Measurements from ENCODE around the gene TRIP10. TPM values are rescaled to one million over a fixed set of nuclear protein-coding genes. Genes with fewer than 3 reads are reported as not detected.
"Not testable (repeated sequence)": the region's sequence is repeated elsewhere in the genome, so short reads cannot be mapped to it uniquely, and the experiment has no call there.

The TRIP10 gene
- total RNA-seq, 1 donor from 2014 or later = 131 TPM

DNA sequence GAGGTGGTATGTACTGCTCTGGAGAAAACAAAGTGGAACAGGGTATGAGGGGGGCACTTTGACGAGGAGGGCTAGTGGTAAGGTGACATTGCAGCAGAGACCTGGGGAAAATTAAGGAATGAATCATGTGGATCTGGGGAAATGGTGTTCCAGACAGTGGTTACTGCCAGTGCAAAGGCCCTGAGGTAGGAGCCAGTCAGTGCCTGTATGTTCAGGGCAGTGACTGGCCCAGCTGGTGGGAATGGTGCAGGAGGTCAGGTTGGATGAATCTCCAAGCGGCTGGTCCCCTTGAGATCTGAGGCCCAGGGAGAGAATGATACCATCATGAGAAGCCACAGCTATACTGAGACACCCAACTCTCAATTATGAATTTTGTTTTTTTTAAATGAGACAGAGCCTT lies 38.0 kb downstream of the TRIP10 start:
- intact Hi-C loops (cut with DNase I) = no loop called here
- ATAC-seq = no peak

DNA sequence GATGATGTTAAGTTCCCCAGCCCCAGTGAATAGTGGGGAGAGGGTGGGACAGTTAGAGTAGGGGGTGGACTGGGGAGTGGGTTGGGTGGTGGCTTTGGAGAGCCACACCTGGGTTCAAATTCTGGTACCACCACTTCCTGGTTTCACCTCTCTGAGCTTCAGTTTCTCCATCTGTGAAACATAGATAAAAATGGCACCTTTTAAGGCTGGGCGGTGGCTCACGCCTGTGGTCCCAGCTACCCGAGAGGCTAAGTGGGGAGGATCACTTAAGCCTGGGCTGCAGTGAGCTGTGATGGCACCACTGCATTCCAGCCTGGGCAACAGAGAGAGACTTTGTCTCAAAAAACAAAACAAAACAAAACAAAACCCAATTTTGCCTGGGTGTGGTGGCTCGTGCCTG lies 38.9 kb downstream of the TRIP10 start:
- no peak for DNase-seq (ENCODE audit: low spot score)
- no peak for ATAC-seq
- intact Hi-C loops (cut with DNase I) = no loop called here

More for the DNA sequence above, 38.0 kb downstream of the TRIP10 start:
- DNase-seq (ENCODE audit: low spot score) = no peak

DNA sequence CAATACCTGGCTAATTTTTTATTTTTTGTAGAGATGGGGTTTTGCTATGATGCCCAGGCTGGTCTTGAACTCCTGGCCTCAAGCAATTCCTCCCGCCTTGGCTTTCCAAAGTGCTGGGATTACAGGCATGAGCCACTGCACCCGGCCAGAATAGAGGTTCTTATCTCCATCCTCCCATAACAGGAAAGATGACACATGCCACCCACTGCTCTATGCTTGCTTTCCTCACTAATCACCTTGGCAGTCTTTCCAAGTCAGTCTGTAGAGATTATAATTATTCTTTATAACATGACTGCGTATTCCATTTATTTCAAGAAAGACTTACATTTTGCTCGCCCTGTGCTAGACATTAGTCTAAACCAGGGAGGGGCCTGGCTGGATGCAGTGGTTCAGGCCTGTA lies 39.7 kb downstream of the TRIP10 start:
- DNase-seq (ENCODE audit: low spot score) = no peak
- intact Hi-C loops (cut with DNase I) = no loop called here
- no peak for ATAC-seq

DNA sequence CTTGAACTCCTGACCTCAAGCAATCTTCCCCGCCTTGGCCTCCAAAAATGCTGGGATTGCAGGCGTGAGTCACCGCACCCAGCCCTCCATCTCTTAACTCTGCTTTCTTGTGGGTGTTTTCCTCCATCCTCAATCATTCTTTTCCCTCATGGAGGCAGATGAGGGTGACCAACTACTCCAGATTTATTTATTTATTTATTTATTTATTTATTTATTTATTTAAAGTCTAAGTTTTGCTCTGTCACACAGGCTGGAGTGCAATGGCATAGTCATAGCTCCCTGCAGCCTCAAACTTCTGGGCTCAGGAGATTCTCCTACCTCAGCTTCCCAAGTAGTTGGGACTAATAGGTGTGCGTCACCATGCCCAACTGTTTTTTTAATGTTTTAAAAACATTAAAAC lies 47.9 kb downstream of the TRIP10 start:
- intact Hi-C loops (cut with DNase I) = no loop called here
- no peak for ATAC-seq
- DNase-seq (ENCODE audit: low spot score) = no peak

DNA sequence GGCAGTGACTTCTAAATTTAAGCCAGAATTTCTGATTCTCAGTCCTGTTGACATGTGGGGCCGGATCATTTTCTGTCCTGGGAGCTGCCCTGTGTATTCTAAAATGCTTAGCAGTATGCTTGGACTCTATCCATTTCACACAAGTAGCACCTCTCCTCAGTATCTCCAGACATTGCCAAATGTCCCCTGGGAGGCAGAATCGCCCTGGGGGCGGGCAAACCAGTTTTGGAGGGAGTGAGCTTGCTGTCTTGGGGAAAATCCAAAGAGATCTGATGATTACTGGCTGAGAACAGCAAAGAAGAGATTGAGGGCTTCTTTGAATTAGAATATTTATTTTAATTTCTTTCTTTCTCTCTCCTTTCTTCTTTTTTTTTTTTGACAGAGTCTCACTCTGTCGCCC lies 49.4 kb downstream of the TRIP10 start:
- intact Hi-C loops (cut with DNase I) = no loop called here
- no peak for DNase-seq (ENCODE audit: low spot score)
- no peak for ATAC-seq

DNA sequence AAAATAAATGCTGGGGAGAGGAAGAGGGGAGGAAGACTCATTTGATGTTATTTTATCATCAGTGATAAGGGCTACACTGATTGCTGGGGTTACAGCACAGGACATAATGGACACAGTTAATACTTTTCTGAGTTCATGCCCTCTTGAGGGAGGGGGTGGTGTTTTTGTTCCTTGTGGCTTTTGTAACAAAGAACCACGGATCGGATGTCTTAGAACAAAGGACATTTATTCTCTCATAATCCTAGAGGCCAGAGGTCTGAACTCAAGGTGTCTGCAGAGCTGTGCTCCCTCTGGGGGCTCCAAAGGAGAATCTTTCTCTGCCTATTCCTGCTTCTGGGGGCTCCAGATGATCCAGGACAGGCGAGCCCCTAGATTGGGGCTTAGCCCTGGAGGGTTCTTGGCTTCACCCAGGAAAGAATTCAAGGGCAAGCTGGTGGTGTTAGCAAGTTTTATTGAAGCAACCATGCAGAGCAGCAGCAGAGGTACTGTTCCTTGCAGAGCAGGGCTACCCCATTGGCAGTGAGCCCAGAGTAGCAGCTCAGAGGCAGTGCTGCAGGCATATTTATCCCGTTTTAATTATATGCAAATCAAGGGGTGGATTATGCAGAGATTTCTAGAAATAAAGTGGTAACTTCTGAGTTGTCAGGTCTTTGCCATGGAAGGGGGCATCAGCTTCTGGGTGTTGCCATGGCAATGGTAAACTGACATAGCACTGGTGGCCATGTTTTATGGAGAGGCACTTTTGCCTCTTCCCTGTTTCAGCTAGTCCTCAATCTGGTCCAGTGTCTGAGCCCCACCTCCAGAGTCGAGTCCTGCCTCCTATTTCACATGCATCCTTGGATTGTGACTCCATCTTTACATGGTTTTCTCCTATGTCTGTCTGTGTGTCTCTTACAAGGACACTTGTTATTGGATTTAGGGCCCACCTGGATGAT lies 51.0 kb downstream of the TRIP10 start:
- intact Hi-C loops (cut with DNase I) = no loop called here
- no peak for ATAC-seq
- no peak for DNase-seq (ENCODE audit: low spot score)

DNA sequence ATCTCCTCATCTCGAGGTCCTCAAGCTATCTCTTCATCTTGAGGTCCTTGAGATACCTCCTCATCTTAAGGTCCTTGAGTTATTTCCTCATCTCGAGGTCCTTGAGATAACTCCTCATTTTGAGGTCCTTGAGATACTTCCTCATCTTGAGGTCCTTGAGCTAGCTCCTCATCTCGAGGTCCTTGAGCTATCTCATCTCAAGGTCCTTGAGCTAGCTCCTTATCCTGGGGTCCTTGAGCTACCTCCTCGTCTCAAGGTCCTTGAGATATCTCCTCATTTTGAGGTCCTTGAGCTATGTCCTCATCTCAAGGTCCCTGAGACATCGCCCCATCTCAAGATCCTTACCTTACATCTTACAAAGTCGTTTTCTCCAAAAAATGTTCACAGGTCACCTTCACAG lies 51.8 kb downstream of the TRIP10 start:
- intact Hi-C loops (cut with DNase I) = no loop called here
- ATAC-seq = no peak
- DNase-seq (ENCODE audit: low spot score) = no peak

DNA sequence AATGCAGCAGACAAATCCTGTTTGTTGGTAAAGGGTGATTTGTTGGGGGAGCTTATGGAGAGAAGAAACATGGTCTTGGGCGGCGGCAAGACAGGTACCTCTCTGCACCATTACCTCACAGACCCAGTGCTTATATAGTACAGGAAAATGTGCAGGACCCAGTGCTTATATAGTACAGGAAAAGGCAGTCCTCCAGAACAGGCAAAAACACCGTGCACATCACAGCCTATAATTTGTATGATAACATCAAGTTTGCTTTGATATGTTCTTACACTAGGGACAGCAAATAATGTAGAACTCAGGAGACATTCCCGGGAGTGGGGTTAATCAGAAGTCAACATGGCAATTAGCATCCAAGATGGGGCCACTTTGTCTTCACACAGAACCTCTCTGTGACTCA lies 53.9 kb downstream of the TRIP10 start:
- intact Hi-C loops (cut with DNase I) = no loop called here
- DNase-seq (ENCODE audit: low spot score) (no peak), ATAC-seq (no peak)

DNA sequence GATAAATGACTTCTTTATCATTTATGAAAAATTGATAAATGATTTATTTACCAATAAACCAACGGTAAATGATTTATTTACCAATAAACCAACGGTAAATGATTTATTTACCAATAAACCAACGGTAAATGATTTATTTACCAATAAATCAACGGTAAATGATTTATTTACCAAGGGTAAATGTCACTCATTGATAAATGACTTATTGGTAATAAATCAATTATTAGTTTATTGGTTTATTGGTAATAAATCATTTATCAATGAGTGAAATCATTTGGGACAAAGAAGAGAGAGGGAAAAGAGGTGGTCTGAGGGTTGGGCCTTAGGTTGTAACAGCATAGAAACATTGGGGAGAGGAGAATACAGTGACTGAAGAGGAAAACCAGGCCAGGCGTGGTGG lies 54.5 kb downstream of the TRIP10 start:
- ATAC-seq (no peak), DNase-seq (ENCODE audit: low spot score) (no peak)
- intact Hi-C loops (cut with DNase I) = no loop called here

DNA sequence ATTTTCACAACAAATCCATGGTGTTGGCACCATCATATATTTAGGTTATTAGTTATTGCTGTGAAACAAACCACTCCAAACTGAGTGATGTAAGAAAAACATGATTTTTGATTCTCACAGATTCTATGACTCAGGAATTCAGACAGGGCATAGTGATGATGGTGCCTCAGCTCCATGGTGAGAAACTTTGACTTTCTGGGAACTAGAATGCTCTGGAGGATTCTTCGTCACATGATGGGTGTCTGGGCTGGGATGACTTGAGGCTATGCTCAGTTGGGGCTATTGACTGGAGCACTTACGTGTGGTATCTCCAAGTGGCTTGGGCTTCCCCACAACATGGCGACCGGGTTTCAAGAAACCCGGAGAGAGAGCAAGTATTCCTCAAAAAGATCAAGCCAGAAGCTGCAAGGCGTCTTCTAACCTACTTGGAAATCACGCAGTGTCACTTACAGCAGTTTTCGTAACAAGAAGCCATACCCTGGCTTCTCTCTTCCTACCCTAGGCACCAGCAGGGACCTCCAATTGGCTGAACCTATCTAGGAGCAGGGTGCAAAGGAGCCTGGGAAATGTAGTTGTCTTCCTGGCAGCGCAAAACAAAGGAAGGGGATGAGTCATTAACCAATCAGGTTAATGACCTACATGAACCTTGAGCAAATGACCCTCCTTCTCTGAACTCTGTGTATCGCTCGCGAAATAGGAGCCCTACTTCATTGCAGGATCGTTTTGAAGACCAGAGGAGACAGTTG lies 55.4 kb downstream of the TRIP10 start:
- intact Hi-C loops (cut with DNase I) = no loop called here
- ATAC-seq (no peak), DNase-seq (ENCODE audit: low spot score) (no peak)

DNA sequence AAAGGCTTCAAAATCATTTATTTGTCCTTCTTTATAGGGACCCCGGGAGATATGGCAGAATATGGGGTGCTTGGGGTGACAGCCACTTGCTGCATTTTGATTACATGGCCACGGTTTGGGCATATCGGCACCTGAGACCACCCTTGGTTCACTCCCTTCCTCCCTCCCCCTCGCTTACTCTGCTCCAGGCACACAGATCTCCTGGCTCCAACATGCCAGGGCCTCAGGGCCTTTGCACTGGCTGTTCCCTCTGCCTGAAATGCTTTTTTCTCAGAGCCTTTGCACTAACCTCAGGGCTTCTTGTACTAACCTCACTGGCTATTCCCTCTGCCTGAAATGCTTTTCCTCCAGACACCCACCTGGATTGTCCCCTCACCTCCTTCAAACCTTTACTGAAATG lies 56.8 kb downstream of the TRIP10 start:
- DNase-seq (ENCODE audit: low spot score) (no peak), ATAC-seq (no peak)
- intact Hi-C loops (cut with DNase I) = no loop called here

DNA sequence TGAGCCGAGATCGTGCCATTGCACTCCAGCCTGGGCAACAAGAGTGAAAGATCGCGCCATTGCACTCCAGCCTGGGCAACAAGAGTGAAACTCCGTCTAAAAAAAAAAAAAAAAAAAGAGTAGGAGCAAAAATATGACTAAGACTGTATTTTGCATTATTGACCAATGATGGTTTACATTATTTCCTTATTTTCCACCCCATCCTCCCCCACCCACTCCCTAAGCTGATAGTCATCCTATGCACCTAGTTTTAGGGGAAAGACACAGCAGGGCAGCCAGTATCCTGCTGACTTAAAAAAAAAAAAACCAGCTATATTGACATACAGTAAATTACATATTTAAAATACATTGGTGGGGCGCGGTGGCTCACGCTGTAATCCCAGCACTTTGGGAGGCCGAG lies 58.2 kb downstream of the TRIP10 start:
- DNase-seq (ENCODE audit: low spot score) = no peak
- no peak for ATAC-seq

DNA sequence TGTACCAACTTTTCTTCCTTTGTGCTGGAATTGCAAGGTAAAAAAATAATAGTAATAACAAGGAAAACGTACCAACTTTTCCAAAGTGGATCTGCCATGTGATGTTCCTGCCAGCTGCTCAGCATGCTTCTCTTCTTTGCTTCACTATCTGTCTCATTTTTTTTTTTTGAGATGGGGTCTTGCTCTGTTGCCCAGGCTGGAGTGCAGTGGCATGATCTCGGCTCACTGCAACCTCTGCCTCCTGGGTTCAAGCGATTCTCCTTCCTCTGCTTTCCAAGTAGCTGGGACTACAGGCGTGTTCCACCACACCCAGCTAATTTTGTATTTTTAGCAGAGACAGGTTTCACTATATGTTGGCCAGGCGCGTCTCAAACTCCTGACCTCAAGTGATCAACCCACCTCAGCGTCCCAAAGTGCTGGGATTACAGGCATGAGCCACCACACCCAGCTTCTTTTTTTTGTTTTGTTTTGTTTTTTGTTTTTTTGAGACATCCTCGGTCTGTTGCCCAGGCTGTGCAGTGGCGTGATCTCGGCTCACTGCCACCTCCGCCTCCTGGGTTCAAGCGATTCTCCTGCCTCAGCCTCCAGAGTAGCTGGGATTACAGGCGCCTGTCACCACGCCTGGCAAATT lies 60.8 kb downstream of the TRIP10 start:
- DNase-seq (ENCODE audit: low spot score); ATAC-seq; intact Hi-C loops (cut with DNase I): not testable (repeated sequence)

More for the DNA sequence above, 58.2 kb downstream of the TRIP10 start:
- intact Hi-C loops (cut with DNase I) = no loop called here

DNA sequence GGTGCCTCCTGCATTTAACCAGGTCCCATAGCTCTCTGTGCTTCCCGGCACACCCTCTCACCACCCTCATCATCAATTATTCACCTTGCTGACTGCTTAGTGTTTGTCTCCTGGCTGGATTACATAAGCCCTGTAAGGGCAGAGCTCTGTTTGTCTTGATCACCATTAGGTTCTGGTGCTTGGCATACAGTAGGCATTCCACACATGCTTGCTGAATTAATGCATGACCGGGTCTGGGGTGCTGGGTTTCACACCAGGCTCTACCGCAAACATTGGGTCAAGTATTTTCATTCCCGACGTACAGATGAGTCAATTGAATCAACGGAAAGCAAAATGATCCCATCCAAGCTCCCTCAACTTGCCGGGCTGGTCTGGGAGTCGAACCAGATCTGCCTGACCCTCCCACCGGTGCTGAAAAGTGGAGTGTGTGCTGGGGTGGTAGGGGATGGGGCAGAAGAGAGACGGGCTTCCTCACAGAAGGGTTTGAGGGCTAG lies 61.6 kb downstream of the TRIP10 start:
- intact Hi-C loops (cut with DNase I) = no loop called here
- ATAC-seq = no peak
- no peak for DNase-seq (ENCODE audit: low spot score)

Small RNAs within 50 kb of the gene (microRNA-seq; reads per million reads assigned to microRNA genes)
- gene MIR6791 = not detected

Other genes starting within 250 kb of the TRIP10 start
- gene TUBB4A, start 237.4 kb upstream of the TRIP10 start, total RNA-seq = 47.8 TPM
- gene TNFSF9, start 208.7 kb upstream of the TRIP10 start, total RNA-seq = 0.62 TPM
- gene CD70, start 148.5 kb upstream of the TRIP10 start, total RNA-seq = not detected
- 9.8 TPM for gene TNFSF14, start 69.5 kb upstream of the TRIP10 start, total RNA-seq
- 971 TPM for gene C3, start 19.0 kb upstream of the TRIP10 start, total RNA-seq
- gene GPR108, start 2.1 kb upstream of the TRIP10 start, total RNA-seq = 64.1 TPM
- gene SH2D3A, start 27.8 kb downstream of the TRIP10 start, total RNA-seq = 0.45 TPM
- 12.7 TPM for gene VAV1, start 33.0 kb downstream of the TRIP10 start, total RNA-seq
- gene ADGRE1, start 147.9 kb downstream of the TRIP10 start, total RNA-seq = 1.8 TPM